Measurements from ENCODE around the gene POU6F1. TPM values are rescaled to one million over a fixed set of nuclear protein-coding genes. Genes with fewer than 3 reads are reported as not detected.

POU6F1 gene
- total RNA-seq, 1 experiment from 2014 or later = 13.3 TPM

GRCh38 chr12:51187370-51187987, 30.4 kb downstream of the POU6F1 start:
- Histone ChIP-seq H2AFZ (ENCODE audit: low read length) (no peak overlapping the region), H3K4me2 (ENCODE audit: insufficient read depth, insufficient read length, low read length) (no peak overlapping the region), H2BK20ac (ENCODE audit: low read depth, low read length, poor library complexity, severe bottlenecking) (no peak overlapping the region), H3K27me3 (ENCODE audit: insufficient read depth, low read length) (no peaks in the 10 kb centered on the region; the same call in 1 of the 2 replicates), H4K91ac (ENCODE audit: insufficient read length, low read depth, low read length) (no peak overlapping the region), H3K18ac (ENCODE audit: insufficient read length, low read depth, low read length) (no peak overlapping the region), H3K4ac (ENCODE audit: low read depth, low read length) (no peak overlapping the region), H4K8ac (replicated peaks; ENCODE audit: insufficient read length, low read depth, low read length) (no peak overlapping the region), H3K9me3 (ENCODE audit: control insufficient read depth, low read depth, low read length) (no peaks in the 10 kb centered on the region), H3K79me1 (ENCODE audit: insufficient read depth, low read depth, low read length, poor library complexity, severe bottlenecking) (no peaks in the 10 kb centered on the region), H2BK5ac (ENCODE audit: insufficient read length, low read length) (no peak overlapping the region), H4K5ac (ENCODE audit: insufficient read length, low read depth, low read length) (no peak overlapping the region), H3T11ph (ENCODE audit: low read length) (no peak overlapping the region), H2BK12ac (ENCODE audit: insufficient read length, low read depth, low read length) (no peak overlapping the region), H3K4me1 (ENCODE audit: insufficient read depth, low read length) (no peaks in the 10 kb centered on the region), H3K23me2 (ENCODE audit: insufficient read length, low read depth, low read length, poor library complexity, severe bottlenecking) (no peaks in the 10 kb centered on the region), H3K56ac (ENCODE audit: insufficient read length, low read depth, low read length) (no peak overlapping the region), H2BK120ac (ENCODE audit: low read depth, low read length, poor library complexity, severe bottlenecking) (no peak overlapping the region), H3K79me2 (ENCODE audit: insufficient read depth, low read length) (no peaks in the 10 kb centered on the region), H3K9ac (ENCODE audit: extremely low read depth, insufficient read length, low read length) (no peak overlapping the region), H4K20me1 (ENCODE audit: control insufficient read depth, insufficient read depth, insufficient read length) (no peaks in the 10 kb centered on the region), H3K23ac (ENCODE audit: insufficient read length, low read depth, low read length) (no peak overlapping the region), H3K14ac (ENCODE audit: insufficient read depth, low read length) (no peak overlapping the region), H2AK5ac (ENCODE audit: insufficient read length, low read length) (no peak overlapping the region), H3K27ac (ENCODE audit: insufficient read length, low read depth, low read length) (no peak overlapping the region), H2BK15ac (ENCODE audit: low read depth, low read length) (no peak overlapping the region)
- Mint-ChIP-seq H3K4me3 (no peak overlapping the region), H3K4me1 (peaks cover 10 to 17% of the 10 kb centered on the region in 2 experiments), H3K36me3 (ENCODE audit: insufficient read depth in 1 of 3, low read depth in 3 of 3) (peaks cover 0 to 10% (median 3%) of the 10 kb centered on the region in 3 experiments; a peak in 2 of 7 replicates), H3K9me3 (no peaks in the 10 kb centered on the region), H3K27ac (peak overlapping the region in 1 of 3 experiments; percentile 80; a peak in 2 of 7 replicates), H3K27me3 (ENCODE audit: low read depth) (peaks cover 15% of the 10 kb centered on the region)
- no peak for DNase-seq
- WGBS (ENCODE audit: extremely low coverage, insufficient read length, low lambda C conversion rate) = no CpG with 5 or more reads among the region's 5 CpGs
- no peak for TF ChIP-seq CTCF (conservative IDR thresholded peaks at IDR 0.05)

Measured in H9 (cell line).